Measurements from ENCODE around the gene FAM124B. TPM values are rescaled to one million over a fixed set of nuclear protein-coding genes. Genes with fewer than 3 reads are reported as not detected.

Gene FAM124B
- total RNA-seq, 1 experiment from 2014 or later: not detected

DNA sequence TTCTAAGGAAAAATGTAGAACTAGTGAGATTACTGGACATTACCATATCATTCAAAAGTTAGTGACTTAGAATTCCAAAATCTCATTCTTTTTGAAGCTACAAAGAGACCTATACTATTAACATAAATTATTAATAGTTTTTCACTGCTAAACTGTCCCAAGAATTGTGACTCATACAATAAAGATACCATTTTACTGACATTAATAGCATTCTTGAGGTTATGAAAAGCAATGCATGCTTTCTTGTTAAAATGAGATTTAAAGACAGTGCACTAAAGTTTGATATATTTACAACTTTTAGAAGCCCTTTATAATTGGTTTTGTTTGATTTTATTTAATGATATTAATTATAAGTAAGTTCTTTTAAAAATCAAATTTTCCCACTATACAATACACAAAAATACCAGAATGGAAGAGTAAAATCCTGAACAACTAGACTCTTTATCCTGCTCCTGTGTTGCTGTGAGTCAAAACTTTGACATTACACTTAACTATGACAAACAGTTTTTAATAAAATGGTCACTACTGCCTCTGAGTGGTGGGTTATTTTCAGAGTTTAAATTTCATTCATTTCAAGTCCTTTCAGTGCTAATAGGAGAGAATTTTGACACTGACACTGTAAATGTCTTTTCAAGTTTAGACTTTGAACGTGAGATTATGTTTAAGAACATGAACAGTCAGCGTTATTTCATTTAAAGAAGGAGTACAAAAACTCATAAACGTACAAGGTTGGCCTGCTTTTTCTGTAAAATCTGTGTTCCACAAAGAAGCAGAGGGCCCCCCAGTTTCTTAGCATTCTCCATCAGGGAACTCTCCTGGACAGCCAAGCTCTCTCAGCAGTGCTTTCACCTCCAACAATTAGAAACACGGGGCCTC is 54.5 kb downstream of the FAM124B start:
- Histone ChIP-seq H3K9me3 (ENCODE audit: low read length) (no peaks in the 10 kb centered on the region), H3K4me2 (ENCODE audit: low read length) (no peak overlapping the region), H3K9me2 (replicated peaks; ENCODE audit: low read length) (no peaks in the 10 kb centered on the region), H3K79me2 (ENCODE audit: low read length) (no peaks in the 10 kb centered on the region), H3K4me3 (ENCODE audit: low read length) (no peak overlapping the region), H3K27ac (ENCODE audit: low read length) (no peak overlapping the region), H2AFZ (ENCODE audit: low read length) (no peak overlapping the region), H3K36me3 (ENCODE audit: low read depth, low read length) (no peaks in the 10 kb centered on the region), H3K4me1 (ENCODE audit: insufficient read depth, low read length) (no peaks in the 10 kb centered on the region; the same call in 1 of the 2 replicates), H3K27me3 (ENCODE audit: low read length) (no peaks in the 10 kb centered on the region), H4K20me1 (ENCODE audit: low read length) (no peaks in the 10 kb centered on the region), H3F3A (ENCODE audit: low read length, unreplicated experiment) (no peaks in the 10 kb centered on the region), H3K9ac (ENCODE audit: low read length) (no peak overlapping the region)
- BruUV-seq (replicated peaks): no TSS peak
- intact Hi-C loops (cut with micrococcal nuclease): loop anchor here (1.0 to 5.0 kb wide), 2 partner anchors 60 to 354 kb away; no protein-coding TSS in a partner anchor
- ATAC-seq: peak; percentile 85
- TF ChIP-seq EZH2phosphoT487 (IDR thresholded peaks at IDR 0.05; ENCODE audit: borderline replicate concordance, low read length): no peak
- TF ChIP-seq, protein P1, sequence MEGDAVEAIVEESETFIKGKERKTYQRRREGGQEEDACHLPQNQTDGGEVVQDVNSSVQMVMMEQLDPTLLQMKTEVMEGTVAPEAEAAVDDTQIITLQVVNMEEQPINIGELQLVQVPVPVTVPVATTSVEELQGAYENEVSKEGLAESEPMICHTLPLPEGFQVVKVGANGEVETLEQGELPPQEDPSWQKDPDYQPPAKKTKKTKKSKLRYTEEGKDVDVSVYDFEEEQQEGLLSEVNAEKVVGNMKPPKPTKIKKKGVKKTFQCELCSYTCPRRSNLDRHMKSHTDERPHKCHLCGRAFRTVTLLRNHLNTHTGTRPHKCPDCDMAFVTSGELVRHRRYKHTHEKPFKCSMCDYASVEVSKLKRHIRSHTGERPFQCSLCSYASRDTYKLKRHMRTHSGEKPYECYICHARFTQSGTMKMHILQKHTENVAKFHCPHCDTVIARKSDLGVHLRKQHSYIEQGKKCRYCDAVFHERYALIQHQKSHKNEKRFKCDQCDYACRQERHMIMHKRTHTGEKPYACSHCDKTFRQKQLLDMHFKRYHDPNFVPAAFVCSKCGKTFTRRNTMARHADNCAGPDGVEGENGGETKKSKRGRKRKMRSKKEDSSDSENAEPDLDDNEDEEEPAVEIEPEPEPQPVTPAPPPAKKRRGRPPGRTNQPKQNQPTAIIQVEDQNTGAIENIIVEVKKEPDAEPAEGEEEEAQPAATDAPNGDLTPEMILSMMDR (conservative IDR thresholded peaks at IDR 0.05; ENCODE audit: low read depth, low read length): peak; percentile 27
- peak; percentile 28 for DNase-seq
- POLR2A ChIA-PET (ENCODE audit: unreplicated experiment): no interaction called here
- CTCF ChIA-PET: no interaction called here

DNA sequence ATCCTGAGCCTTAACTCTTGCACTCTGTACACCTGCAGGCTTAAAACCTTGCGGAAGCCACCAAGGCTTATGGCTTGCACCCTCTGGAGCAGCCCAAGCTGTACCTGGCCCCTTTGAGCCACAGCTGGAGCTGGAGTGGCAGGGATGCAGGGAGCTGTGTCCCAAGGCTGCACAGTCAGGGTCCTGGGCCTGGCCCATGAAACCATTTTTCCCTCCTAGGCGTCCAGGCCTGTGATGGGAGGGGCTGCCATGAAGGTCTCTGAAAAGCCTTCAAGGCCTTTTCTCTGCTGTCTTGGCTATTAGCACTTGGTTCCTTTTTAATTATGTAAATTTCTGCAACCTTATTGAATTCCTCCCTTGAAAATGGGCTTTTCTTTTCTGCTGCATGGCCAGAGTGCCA is 56.4 kb downstream of the FAM124B start:
- BruUV-seq (replicated peaks): no TSS peak

More for the DNA sequence above, 56.4 kb downstream of the FAM124B start:
- no peaks in the 10 kb centered on the region for H3K9me2 ChIP-seq (replicated peaks; ENCODE audit: low read length)
- no peak overlapping the region for H2AFZ ChIP-seq (ENCODE audit: low read length)
- no peaks in the 10 kb centered on the region for H3K79me2 ChIP-seq (ENCODE audit: low read length)
- H3K36me3 ChIP-seq (ENCODE audit: low read depth, low read length): no peaks in the 10 kb centered on the region
- no peak overlapping the region for H3K4me3 ChIP-seq (ENCODE audit: low read length)
- TF ChIP-seq EZH2phosphoT487 (IDR thresholded peaks at IDR 0.05; ENCODE audit: borderline replicate concordance, low read length) (no peak), EZH2 (IDR thresholded peaks at IDR 0.05; ENCODE audit: low read length, unreplicated experiment) (no peak)
- TF ChIP-seq, protein P1 (conservative IDR thresholded peaks at IDR 0.05; ENCODE audit: low read depth, low read length): no peak
- H3K9ac ChIP-seq (ENCODE audit: low read length): no peak overlapping the region
- H4K20me1 ChIP-seq (ENCODE audit: low read length): no peaks in the 10 kb centered on the region
- no peaks in the 10 kb centered on the region for H3F3A ChIP-seq (ENCODE audit: low read length, unreplicated experiment)
- H3K27ac ChIP-seq (ENCODE audit: low read length): no peak overlapping the region
- no peaks in the 10 kb centered on the region for H3K27me3 ChIP-seq (ENCODE audit: low read length)
- CTCF ChIA-PET: no interaction called here
- ATAC-seq (no peak), DNase-seq (no peak)
- no peak overlapping the region for H3K4me2 ChIP-seq (ENCODE audit: low read length)
- no peaks in the 10 kb centered on the region; the same call in 1 of the 2 replicates for H3K4me1 ChIP-seq (ENCODE audit: insufficient read depth, low read length)
- no peaks in the 10 kb centered on the region for H3K9me3 ChIP-seq (ENCODE audit: low read length)
- POLR2A ChIA-PET (ENCODE audit: unreplicated experiment): no interaction called here
- intact Hi-C loops (cut with micrococcal nuclease): loop anchor here (5.0 kb wide), 1 partner anchor 58 kb away; no protein-coding TSS in a partner anchor

Data from PC-3 (cell line).